Fibroblast of peridontal ligament (primary cell): ENCODE results near the gene WDR19.
"Not testable (repeated sequence)": the region's sequence is repeated elsewhere in the genome, so short reads cannot be mapped to it uniquely, and the experiment has no call there.

ENCODE experiments used
- DNase-seq: peaks from one replicate; pipeline ENCODE4 v3.0.0-alpha.2; 2010; ENCODE audit errors: extremely low read depth

WDR19 gene

GRCh38 chr4:39233114-39233513 is 50.8 kb downstream of the WDR19 start:
- DNase-seq: no peak

GRCh38 chr4:39233783-39234182 is 51.5 kb downstream of the WDR19 start:
- DNase-seq: no peak

GRCh38 chr4:39235021-39235420 is 52.7 kb downstream of the WDR19 start:
- no peak for DNase-seq

GRCh38 chr4:39235696-39236095 is 53.4 kb downstream of the WDR19 start:
- no peak for DNase-seq

- no peak for DNase-seq
Observed at GRCh38 chr4:39237179-39237578, 54.9 kb downstream of the WDR19 start.

GRCh38 chr4:39243462-39243861 is 61.1 kb downstream of the WDR19 start:
- no peak for DNase-seq

GRCh38 chr4:39255266-39255665 is 72.9 kb downstream of the WDR19 start:
- no peak for DNase-seq

GRCh38 chr4:39255871-39256270 is 73.5 kb downstream of the WDR19 start:
- DNase-seq: no peak

GRCh38 chr4:39256436-39256835 is 74.1 kb downstream of the WDR19 start:
- DNase-seq: no peak

GRCh38 chr4:39259571-39260330 is 77.4 kb downstream of the WDR19 start:
- peak; percentile 37 for DNase-seq

- DNase-seq: no peak
Observed at GRCh38 chr4:39263895-39264294, 81.6 kb downstream of the WDR19 start.

GRCh38 chr4:39274503-39274902 is 92.2 kb downstream of the WDR19 start:
- no peak for DNase-seq

GRCh38 chr4:39277661-39278060 is 95.3 kb downstream of the WDR19 start:
- not testable (repeated sequence) for DNase-seq

- DNase-seq: no peak
Observed at GRCh38 chr4:39278476-39278875, 96.1 kb downstream of the WDR19 start.

- DNase-seq: no peak
Observed at GRCh38 chr4:39279416-39279815, 97.1 kb downstream of the WDR19 start.

- DNase-seq: no peak
Observed at GRCh38 chr4:39280770-39281169, 98.4 kb downstream of the WDR19 start.

GRCh38 chr4:39285111-39285795 is 102.9 kb downstream of the WDR19 start:
- no peak for DNase-seq

- DNase-seq: no peak
Observed at GRCh38 chr4:39285853-39286252, 103.5 kb downstream of the WDR19 start.

- no peak for DNase-seq
Observed at GRCh38 chr4:39286263-39286662, 103.9 kb downstream of the WDR19 start.

GRCh38 chr4:39287223-39287622 is 104.9 kb downstream of the WDR19 start:
- DNase-seq: no peak

GRCh38 chr4:39291686-39292085 is 109.4 kb downstream of the WDR19 start:
- no peak for DNase-seq

- not testable (repeated sequence) for DNase-seq
Observed at GRCh38 chr4:39292433-39292832, 110.1 kb downstream of the WDR19 start.

GRCh38 chr4:39295784-39296183 is 113.5 kb downstream of the WDR19 start:
- no peak for DNase-seq
